ENCODE results near the gene DIAPH2. TPM values are rescaled to one million over a fixed set of nuclear protein-coding genes. Genes with fewer than 3 reads are reported as not detected.
"Not testable (repeated sequence)": the region's sequence is repeated elsewhere in the genome, so short reads cannot be mapped to it uniquely, and the experiment has no call there.

DIAPH2 gene
- total and polyA plus RNA-seq, 2 experiments from 2014 or later, result 7.5 to 8.1 TPM

- no peak for TF ChIP-seq EZH2phosphoT487 (IDR thresholded peaks at IDR 0.05; ENCODE audit: insufficient read depth, low read depth)
- TF ChIP-seq EZH2 (IDR thresholded peaks at IDR 0.05; ENCODE audit: insufficient read depth, poor library complexity, severe bottlenecking), result no peak
- in situ Hi-C loops (cut with MboI), result no loop called here
- Histone ChIP-seq H4K20me1 (ENCODE audit: insufficient read depth) (no peaks in the 10 kb centered on the region), H3K27me3 (replicated peaks; ENCODE audit: insufficient read depth) (no peaks in the 10 kb centered on the region), H3K4me3 (no peak overlapping the region), H3K9me3 (ENCODE audit: low read depth) (no peaks in the 10 kb centered on the region), H3K4me2 (ENCODE audit: unreplicated experiment) (no peak overlapping the region), H2AFZ (no peak overlapping the region), H3F3A (ENCODE audit: insufficient read depth) (no peaks in the 10 kb centered on the region), H3K27ac (no peak overlapping the region), H3K9me2 (ENCODE audit: insufficient read depth) (no peaks in the 10 kb centered on the region), H3K9ac (no peak overlapping the region), H3K36me3 (ENCODE audit: low read depth) (no peaks in the 10 kb centered on the region), H3K4me1 (ENCODE audit: insufficient read depth) (no peaks in the 10 kb centered on the region), H3K79me2 (ENCODE audit: insufficient read depth) (no peaks in the 10 kb centered on the region)
- DNase-seq, result no peak
- 100% methylated on average over 1 of the region's 1 CpG for WGBS, 2 experiments (ENCODE audit: low coverage in 1 of 2, low lambda C conversion rate in 2 of 2, missing lambda C conversion rate in 2 of 2)
Observed at GRCh38 chrX:96841325-96841724, 156.7 kb downstream of the DIAPH2 start.

GRCh38 chrX:96841866-96842265, 157.2 kb downstream of the DIAPH2 start:
- H3K4me1 ChIP-seq (ENCODE audit: insufficient read depth); H3K79me2 ChIP-seq (ENCODE audit: insufficient read depth); in situ Hi-C loops (cut with MboI); H3K4me3 ChIP-seq; H3K4me2 ChIP-seq (ENCODE audit: unreplicated experiment); H3F3A ChIP-seq (ENCODE audit: insufficient read depth); H3K27ac ChIP-seq; H3K9me3 ChIP-seq (ENCODE audit: low read depth); H3K9me2 ChIP-seq (ENCODE audit: insufficient read depth); DNase-seq; H3K36me3 ChIP-seq (ENCODE audit: low read depth); H3K9ac ChIP-seq; H2AFZ ChIP-seq; H4K20me1 ChIP-seq (ENCODE audit: insufficient read depth); H3K27me3 ChIP-seq (replicated peaks; ENCODE audit: insufficient read depth): not testable (repeated sequence)
- 97 to 100% methylated on average over 1 to 3 of the region's 3 CpGs for WGBS, 2 experiments (ENCODE audit: low coverage in 1 of 2, low lambda C conversion rate in 2 of 2, missing lambda C conversion rate in 2 of 2)

DNA sequence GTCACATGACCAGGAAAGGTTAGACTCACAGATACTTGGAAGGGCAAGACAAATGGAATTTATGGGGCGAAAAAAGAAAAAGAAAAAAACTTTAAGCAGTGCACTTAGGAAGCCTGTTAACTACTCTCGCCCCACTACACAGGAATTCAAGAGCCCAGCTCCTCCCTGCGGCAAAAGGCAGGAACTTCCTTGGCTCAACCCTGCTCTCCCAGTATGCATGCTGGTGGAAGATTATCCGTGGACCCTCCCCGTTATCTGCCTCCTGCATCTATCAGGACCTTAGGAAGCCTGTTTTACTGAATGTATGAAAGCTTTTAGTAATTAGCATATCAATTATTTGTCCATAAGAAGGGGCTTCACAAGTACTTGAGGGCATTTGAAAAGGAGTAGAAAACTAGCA, 158.9 kb downstream of the DIAPH2 start:
- in situ Hi-C loops (cut with MboI), result no loop called here
- Histone ChIP-seq H3K9ac (no peak overlapping the region), H3K36me3 (ENCODE audit: low read depth) (no peaks in the 10 kb centered on the region), H3K9me3 (ENCODE audit: low read depth) (no peaks in the 10 kb centered on the region), H3K9me2 (ENCODE audit: insufficient read depth) (no peaks in the 10 kb centered on the region), H3K27ac (no peak overlapping the region), H3K27me3 (replicated peaks; ENCODE audit: insufficient read depth) (no peaks in the 10 kb centered on the region), H3K4me1 (ENCODE audit: insufficient read depth) (no peaks in the 10 kb centered on the region), H3K4me3 (no peak overlapping the region), H3F3A (ENCODE audit: insufficient read depth) (no peaks in the 10 kb centered on the region), H4K20me1 (ENCODE audit: insufficient read depth) (no peaks in the 10 kb centered on the region), H3K4me2 (ENCODE audit: unreplicated experiment) (no peak overlapping the region), H2AFZ (no peak overlapping the region), H3K79me2 (ENCODE audit: insufficient read depth) (no peaks in the 10 kb centered on the region)
- WGBS, 2 experiments (ENCODE audit: low coverage in 1 of 2, low lambda C conversion rate in 2 of 2, missing lambda C conversion rate in 2 of 2), result 96 to 100% methylated on average over 4 to 5 of the region's 5 CpGs
- no peak for DNase-seq
- TF ChIP-seq EZH2 (IDR thresholded peaks at IDR 0.05; ENCODE audit: insufficient read depth, poor library complexity, severe bottlenecking) (no peak), EZH2phosphoT487 (IDR thresholded peaks at IDR 0.05; ENCODE audit: insufficient read depth, low read depth) (no peak)

DNA sequence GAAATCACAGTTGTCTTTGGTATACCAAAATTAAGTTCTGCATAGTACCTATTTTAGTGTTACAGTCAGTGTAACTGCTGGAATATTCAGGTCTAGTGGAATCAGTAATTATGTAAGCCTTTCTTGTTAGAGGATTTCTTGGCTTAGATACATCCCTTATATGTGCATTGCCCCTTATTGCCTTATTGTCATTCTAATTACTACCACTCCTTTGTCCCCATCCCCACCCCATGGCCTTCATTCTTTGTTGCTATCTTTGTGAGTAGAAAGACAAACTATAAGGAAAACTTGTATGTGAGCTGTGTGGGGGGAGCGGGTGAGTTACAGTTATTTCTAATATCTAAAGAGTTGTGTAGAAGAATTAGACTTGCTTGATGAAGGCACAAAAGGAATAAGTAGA, 162.2 kb downstream of the DIAPH2 start:
- no peak overlapping the region for H2AFZ ChIP-seq
- in situ Hi-C loops (cut with MboI), result no loop called here
- H3F3A ChIP-seq (ENCODE audit: insufficient read depth), result no peaks in the 10 kb centered on the region
- H3K4me2 ChIP-seq (ENCODE audit: unreplicated experiment), result no peak overlapping the region
- H3K27ac ChIP-seq, result no peak overlapping the region
- no peaks in the 10 kb centered on the region for H3K36me3 ChIP-seq (ENCODE audit: low read depth)
- no peaks in the 10 kb centered on the region for H3K9me2 ChIP-seq (ENCODE audit: insufficient read depth)
- DNase-seq, result no peak
- no peak overlapping the region for H3K4me3 ChIP-seq
- H3K27me3 ChIP-seq (replicated peaks; ENCODE audit: insufficient read depth), result no peaks in the 10 kb centered on the region
- no peaks in the 10 kb centered on the region for H3K9me3 ChIP-seq (ENCODE audit: low read depth)
- 100% methylated on average over 1 of the region's 1 CpG for WGBS, 2 experiments (ENCODE audit: low coverage in 1 of 2, low lambda C conversion rate in 2 of 2, missing lambda C conversion rate in 2 of 2)
- no peaks in the 10 kb centered on the region for H3K79me2 ChIP-seq (ENCODE audit: insufficient read depth)
- TF ChIP-seq EZH2phosphoT487 (IDR thresholded peaks at IDR 0.05; ENCODE audit: insufficient read depth, low read depth) (no peak), EZH2 (IDR thresholded peaks at IDR 0.05; ENCODE audit: insufficient read depth, poor library complexity, severe bottlenecking) (no peak)
- no peaks in the 10 kb centered on the region for H3K4me1 ChIP-seq (ENCODE audit: insufficient read depth)
- H4K20me1 ChIP-seq (ENCODE audit: insufficient read depth), result no peaks in the 10 kb centered on the region
- no peak overlapping the region for H3K9ac ChIP-seq

GRCh38 chrX:96859422-96859821, 174.8 kb downstream of the DIAPH2 start:
- DNase-seq; H3F3A ChIP-seq (ENCODE audit: insufficient read depth); in situ Hi-C loops (cut with MboI); H2AFZ ChIP-seq; H4K20me1 ChIP-seq (ENCODE audit: insufficient read depth); H3K27me3 ChIP-seq (replicated peaks; ENCODE audit: insufficient read depth); H3K4me3 ChIP-seq; H3K4me2 ChIP-seq (ENCODE audit: unreplicated experiment); H3K4me1 ChIP-seq (ENCODE audit: insufficient read depth); H3K36me3 ChIP-seq (ENCODE audit: low read depth); H3K27ac ChIP-seq; H3K79me2 ChIP-seq (ENCODE audit: insufficient read depth); H3K9me3 ChIP-seq (ENCODE audit: low read depth); H3K9ac ChIP-seq; H3K9me2 ChIP-seq (ENCODE audit: insufficient read depth): not testable (repeated sequence)
- WGBS, 2 experiments (ENCODE audit: low coverage in 1 of 2, low lambda C conversion rate in 2 of 2, missing lambda C conversion rate in 2 of 2), result 97 to 100% methylated on average over 3 to 4 of the region's 4 CpGs

All from GM23248 (cell line).